HEK293 (cell line): ENCODE data around the gene ISOC2.
A peak's percentile ranks its signal among the peaks of the same experiment; 100 is the strongest.

Source experiments
- GLIS1 ChIP-seq: fragments of 450-650 bp; formaldehyde crosslinking; IDR thresholded peaks from 2 replicates; pipeline ENCODE4 v1.5.1; 2016; ENCODE audit warnings: missing biosample characterization, missing genetic modification characterization
- HOXA7 ChIP-seq: sonication (generic); formaldehyde crosslinking; IDR thresholded peaks from 2 replicates; pipeline ENCODE4 v1.8.1; 2022; ENCODE audit warnings: missing genetic modification reagents, borderline replicate concordance
- IKZF3 ChIP-seq: fragments of 450-650 bp; IDR thresholded peaks from 2 replicates; pipeline ENCODE4 v1.5.0; 2018; ENCODE audit warnings: missing biosample characterization, mild to moderate bottlenecking, missing genetic modification characterization, moderate library complexity
- KLF16 ChIP-seq: fragments of 450-650 bp; formaldehyde crosslinking; IDR thresholded peaks from 2 replicates; pipeline ENCODE4 v1.5.1; 2017; ENCODE audit warnings: missing biosample characterization, missing genetic modification characterization
- SCRT1 ChIP-seq: fragments of 450-650 bp; formaldehyde crosslinking; IDR thresholded peaks from 2 replicates; pipeline ENCODE4 v1.5.1; 2016; ENCODE audit warnings: missing biosample characterization, missing genetic modification characterization, borderline replicate concordance
- SP7 ChIP-seq: fragments of 450-650 bp; formaldehyde crosslinking; IDR thresholded peaks from 2 replicates; pipeline ENCODE4 v1.5.1; 2016; ENCODE audit warnings: missing biosample characterization, missing genetic modification characterization
- ZBTB8A ChIP-seq: fragments of 450-650 bp; formaldehyde crosslinking; IDR thresholded peaks from 2 replicates; pipeline ENCODE4 v1.5.1; 2016; ENCODE audit warnings: missing biosample characterization, missing genetic modification characterization
- ZEB2 ChIP-seq: fragments of 450-650 bp; formaldehyde crosslinking; IDR thresholded peaks from 2 replicates; pipeline ENCODE4 v1.5.1; 2016; ENCODE audit warnings: missing biosample characterization, missing genetic modification characterization
- ZFP37 ChIP-seq: fragments of 450-650 bp; formaldehyde crosslinking; IDR thresholded peaks from 2 replicates; pipeline ENCODE4 v1.5.1; 2016; ENCODE audit warnings: missing biosample characterization, missing genetic modification characterization
- ZIC2 ChIP-seq: fragments of 450-650 bp; formaldehyde crosslinking; IDR thresholded peaks from 2 replicates; pipeline ENCODE4 v1.5.1; 2016; ENCODE audit warnings: missing biosample characterization, missing genetic modification characterization
- ZNF211 ChIP-seq: fragments of 450-650 bp; formaldehyde crosslinking; IDR thresholded peaks from 2 replicates; pipeline ENCODE4 v1.5.1; 2016; ENCODE audit warnings: low read depth, missing biosample characterization, missing genetic modification characterization
- ZNF549 ChIP-seq: fragments of 450-650 bp; IDR thresholded peaks from 2 replicates; pipeline ENCODE4 v1.5.1; 2018; ENCODE audit warnings: missing biosample characterization, missing genetic modification characterization, mild to moderate bottlenecking, inconsistent platforms, moderate library complexity
- ZNF561 ChIP-seq: fragments of 450-650 bp; IDR thresholded peaks from 2 replicates; pipeline ENCODE4 v1.5.1; 2018; ENCODE audit warnings: missing biosample characterization, missing genetic modification characterization, borderline replicate concordance
- ZNF626 ChIP-seq: fragments of 450-650 bp; sonication (Bioruptor Pico); formaldehyde crosslinking; IDR thresholded peaks from 2 replicates; pipeline ENCODE4 v1.5.1; 2018; ENCODE audit warnings: missing biosample characterization, missing genetic modification characterization, inconsistent platforms
- ZNF654 ChIP-seq: fragments of 450-650 bp; formaldehyde crosslinking; IDR thresholded peaks from 2 replicates; pipeline ENCODE4 v1.5.1; 2016; ENCODE audit warnings: low read depth, missing biosample characterization, missing genetic modification characterization
- ZNF670 ChIP-seq: fragments of 450-650 bp; formaldehyde crosslinking; IDR thresholded peaks from 2 replicates; pipeline ENCODE4 v1.5.1; 2016; ENCODE audit warnings: missing biosample characterization, missing genetic modification characterization, low read depth
- ZXDB ChIP-seq: fragments of 450-650 bp; formaldehyde crosslinking; IDR thresholded peaks from 2 replicates; pipeline ENCODE4 v1.5.1; 2016; ENCODE audit warnings: missing biosample characterization, missing genetic modification characterization
- TF ChIP-seq, protein P1 (sequence below): fragments of 450-650 bp; formaldehyde crosslinking; IDR thresholded peaks from 2 replicates; pipeline ENCODE4 v1.5.1; 2016; ENCODE audit warnings: missing biosample characterization, missing genetic modification characterization
- TF ChIP-seq, protein P2 (sequence below): fragments of 450-650 bp; formaldehyde crosslinking; conservative IDR thresholded peaks from 2 replicates; pipeline ENCODE4 v1.5.1; 2016; ENCODE audit warnings: low read depth, missing biosample characterization, missing genetic modification characterization
- TF ChIP-seq, protein P3 (sequence below): fragments of 450-650 bp; formaldehyde crosslinking; IDR thresholded peaks from 2 replicates; pipeline ENCODE4 v1.5.1; 2016; ENCODE audit warnings: missing biosample characterization, missing genetic modification characterization
- TF ChIP-seq, protein P4 (sequence below): fragments of 450-650 bp; formaldehyde crosslinking; optimal IDR thresholded peaks from 2 replicates; pipeline ENCODE3; 2016; ENCODE audit warnings: missing biosample characterization, mild to moderate bottlenecking, missing genetic modification characterization
- TF ChIP-seq, protein P5 (sequence below): fragments of 450-650 bp; formaldehyde crosslinking; IDR thresholded peaks from 2 replicates; pipeline ENCODE4 v1.5.1; 2016; ENCODE audit warnings: missing biosample characterization, missing genetic modification characterization
- TF ChIP-seq, protein P6 (sequence below): fragments of 450-650 bp; formaldehyde crosslinking; IDR thresholded peaks from 2 replicates; pipeline ENCODE4 v1.5.1; 2016; ENCODE audit warnings: missing biosample characterization, missing genetic modification characterization
- TF ChIP-seq, protein P7 (sequence below): fragments of 450-650 bp; formaldehyde crosslinking; IDR thresholded peaks from 2 replicates; pipeline ENCODE4 v1.5.1; 2016; ENCODE audit warnings: missing biosample characterization, missing genetic modification characterization

Gene ISOC2

DNA sequence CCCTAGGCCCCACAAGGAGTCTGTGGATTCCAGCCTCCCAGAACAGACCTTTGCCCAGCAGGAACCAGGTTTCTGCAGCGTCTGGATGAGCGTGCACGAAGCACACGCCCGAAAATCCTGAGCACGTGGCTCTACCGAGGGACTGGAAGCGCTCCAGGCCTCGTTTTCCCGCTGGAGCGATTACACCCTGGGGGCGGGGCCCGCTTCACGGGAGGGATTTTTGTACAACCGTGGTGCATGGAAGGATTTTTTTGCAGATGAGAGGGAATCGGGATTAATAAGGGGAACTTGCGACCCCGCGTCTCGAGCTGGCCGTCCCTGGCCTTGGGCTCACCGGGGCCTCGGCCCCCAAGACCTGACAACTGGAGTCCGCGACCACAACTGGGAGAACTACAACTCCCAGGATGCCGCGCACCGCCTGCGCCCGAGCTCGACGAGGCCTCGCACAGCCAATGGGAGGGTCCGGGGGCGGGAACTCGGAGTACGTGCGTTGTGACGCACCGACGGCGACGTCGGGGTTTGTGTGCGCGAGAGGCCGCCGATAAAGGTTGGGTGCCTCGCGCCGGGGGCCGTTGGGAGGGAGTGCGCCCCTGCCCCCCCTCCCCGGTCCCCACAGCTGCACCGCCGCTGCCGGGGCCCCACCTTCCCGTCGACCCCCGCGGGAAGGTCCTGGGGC is 14.8 kb upstream of the ISOC2 start, which contains the start of gene ZNF628 (continued):
- TF ChIP-seq ZNF654 (tag by site-specific recombination) (no peak), ZNF561 (tag by site-specific recombination) (peak; percentile 80; the same call in 1 of the 2 replicates), SCRT1 (no peak), SP7 (peak; percentile 73), HOXA7 (CRISPR knock-in tag) (no peak), ZBTB8A (tag by site-specific recombination) (peak; percentile 79), ZNF670 (tag by site-specific recombination) (no peak), ZNF626 (tag by site-specific recombination) (no peak), ZNF549 (tag by site-specific recombination) (no peak), GLIS1 (peak; percentile 80), ZIC2 (tag by site-specific recombination) (peak; percentile 48), ZFP37 (tag by site-specific recombination) (peak; percentile 61; the same call in 1 of the 2 replicates), ZEB2 (tag by site-specific recombination) (peak; percentile 80), ZXDB (tag by site-specific recombination) (peak; percentile 95), ZNF211 (tag by site-specific recombination) (0 out of 2 replicates have a peak, but pooled peaks have one; percentile 5), KLF16 (peak; percentile 87), IKZF3 (tag by site-specific recombination) (peak; percentile 96)
- TF ChIP-seq, protein P1, sequence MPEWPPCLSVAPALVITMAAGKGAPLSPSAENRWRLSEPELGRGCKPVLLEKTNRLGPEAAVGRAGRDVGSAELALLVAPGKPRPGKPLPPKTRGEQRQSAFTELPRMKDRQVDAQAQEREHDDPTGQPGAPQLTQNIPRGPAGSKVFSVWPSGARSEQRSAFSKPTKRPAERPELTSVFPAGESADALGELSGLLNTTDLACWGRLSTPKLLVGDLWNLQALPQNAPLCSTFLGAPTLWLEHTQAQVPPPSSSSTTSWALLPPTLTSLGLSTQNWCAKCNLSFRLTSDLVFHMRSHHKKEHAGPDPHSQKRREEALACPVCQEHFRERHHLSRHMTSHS, result no peak
- TF ChIP-seq, protein P2, sequence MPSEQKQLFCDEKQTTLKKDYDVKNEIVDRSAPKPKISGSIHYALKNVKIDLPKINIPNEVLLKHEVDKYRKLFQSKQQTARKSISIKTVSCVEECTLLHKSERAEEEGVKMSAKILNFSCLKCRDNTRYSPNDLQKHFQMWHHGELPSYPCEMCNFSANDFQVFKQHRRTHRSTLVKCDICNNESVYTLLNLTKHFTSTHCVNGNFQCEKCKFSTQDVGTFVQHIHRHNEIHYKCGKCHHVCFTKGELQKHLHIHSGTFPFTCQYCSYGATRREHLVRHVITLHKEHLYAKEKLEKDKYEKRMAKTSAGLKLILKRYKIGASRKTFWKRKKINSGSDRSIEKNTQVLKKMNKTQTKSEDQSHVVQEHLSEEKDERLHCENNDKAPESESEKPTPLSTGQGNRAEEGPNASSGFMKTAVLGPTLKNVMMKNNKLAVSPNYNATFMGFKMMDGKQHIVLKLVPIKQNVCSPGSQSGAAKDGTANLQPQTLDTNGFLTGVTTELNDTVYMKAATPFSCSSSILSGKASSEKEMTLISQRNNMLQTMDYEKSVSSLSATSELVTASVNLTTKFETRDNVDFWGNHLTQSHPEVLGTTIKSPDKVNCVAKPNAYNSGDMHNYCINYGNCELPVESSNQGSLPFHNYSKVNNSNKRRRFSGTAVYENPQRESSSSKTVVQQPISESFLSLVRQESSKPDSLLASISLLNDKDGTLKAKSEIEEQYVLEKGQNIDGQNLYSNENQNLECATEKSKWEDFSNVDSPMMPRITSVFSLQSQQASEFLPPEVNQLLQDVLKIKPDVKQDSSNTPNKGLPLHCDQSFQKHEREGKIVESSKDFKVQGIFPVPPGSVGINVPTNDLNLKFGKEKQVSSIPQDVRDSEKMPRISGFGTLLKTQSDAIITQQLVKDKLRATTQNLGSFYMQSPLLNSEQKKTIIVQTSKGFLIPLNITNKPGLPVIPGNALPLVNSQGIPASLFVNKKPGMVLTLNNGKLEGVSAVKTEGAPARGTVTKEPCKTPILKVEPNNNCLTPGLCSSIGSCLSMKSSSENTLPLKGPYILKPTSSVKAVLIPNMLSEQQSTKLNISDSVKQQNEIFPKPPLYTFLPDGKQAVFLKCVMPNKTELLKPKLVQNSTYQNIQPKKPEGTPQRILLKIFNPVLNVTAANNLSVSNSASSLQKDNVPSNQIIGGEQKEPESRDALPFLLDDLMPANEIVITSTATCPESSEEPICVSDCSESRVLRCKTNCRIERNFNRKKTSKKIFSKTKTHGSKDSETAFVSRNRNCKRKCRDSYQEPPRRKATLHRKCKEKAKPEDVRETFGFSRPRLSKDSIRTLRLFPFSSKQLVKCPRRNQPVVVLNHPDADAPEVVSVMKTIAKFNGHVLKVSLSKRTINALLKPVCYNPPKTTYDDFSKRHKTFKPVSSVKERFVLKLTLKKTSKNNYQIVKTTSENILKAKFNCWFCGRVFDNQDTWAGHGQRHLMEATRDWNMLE (tag by site-specific recombination), result peak; percentile 53
- TF ChIP-seq, protein P3, sequence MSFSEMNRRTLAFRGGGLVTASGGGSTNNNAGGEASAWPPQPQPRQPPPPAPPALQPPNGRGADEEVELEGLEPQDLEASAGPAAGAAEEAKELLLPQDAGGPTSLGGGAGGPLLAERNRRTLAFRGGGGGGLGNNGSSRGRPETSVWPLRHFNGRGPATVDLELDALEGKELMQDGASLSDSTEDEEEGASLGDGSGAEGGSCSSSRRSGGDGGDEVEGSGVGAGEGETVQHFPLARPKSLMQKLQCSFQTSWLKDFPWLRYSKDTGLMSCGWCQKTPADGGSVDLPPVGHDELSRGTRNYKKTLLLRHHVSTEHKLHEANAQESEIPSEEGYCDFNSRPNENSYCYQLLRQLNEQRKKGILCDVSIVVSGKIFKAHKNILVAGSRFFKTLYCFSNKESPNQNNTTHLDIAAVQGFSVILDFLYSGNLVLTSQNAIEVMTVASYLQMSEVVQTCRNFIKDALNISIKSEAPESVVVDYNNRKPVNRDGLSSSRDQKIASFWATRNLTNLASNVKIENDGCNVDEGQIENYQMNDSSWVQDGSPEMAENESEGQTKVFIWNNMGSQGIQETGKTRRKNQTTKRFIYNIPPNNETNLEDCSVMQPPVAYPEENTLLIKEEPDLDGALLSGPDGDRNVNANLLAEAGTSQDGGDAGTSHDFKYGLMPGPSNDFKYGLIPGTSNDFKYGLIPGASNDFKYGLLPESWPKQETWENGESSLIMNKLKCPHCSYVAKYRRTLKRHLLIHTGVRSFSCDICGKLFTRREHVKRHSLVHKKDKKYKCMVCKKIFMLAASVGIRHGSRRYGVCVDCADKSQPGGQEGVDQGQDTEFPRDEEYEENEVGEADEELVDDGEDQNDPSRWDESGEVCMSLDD, result peak; percentile 94
- TF ChIP-seq, protein P4, sequence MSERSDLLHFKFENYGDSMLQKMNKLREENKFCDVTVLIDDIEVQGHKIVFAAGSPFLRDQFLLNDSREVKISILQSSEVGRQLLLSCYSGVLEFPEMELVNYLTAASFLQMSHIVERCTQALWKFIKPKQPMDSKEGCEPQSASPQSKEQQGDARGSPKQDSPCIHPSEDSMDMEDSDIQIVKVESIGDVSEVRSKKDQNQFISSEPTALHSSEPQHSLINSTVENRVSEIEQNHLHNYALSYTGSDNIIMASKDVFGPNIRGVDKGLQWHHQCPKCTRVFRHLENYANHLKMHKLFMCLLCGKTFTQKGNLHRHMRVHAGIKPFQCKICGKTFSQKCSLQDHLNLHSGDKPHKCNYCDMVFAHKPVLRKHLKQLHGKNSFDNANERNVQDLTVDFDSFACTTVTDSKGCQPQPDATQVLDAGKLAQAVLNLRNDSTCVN, result peak; percentile 84
- TF ChIP-seq, protein P5, sequence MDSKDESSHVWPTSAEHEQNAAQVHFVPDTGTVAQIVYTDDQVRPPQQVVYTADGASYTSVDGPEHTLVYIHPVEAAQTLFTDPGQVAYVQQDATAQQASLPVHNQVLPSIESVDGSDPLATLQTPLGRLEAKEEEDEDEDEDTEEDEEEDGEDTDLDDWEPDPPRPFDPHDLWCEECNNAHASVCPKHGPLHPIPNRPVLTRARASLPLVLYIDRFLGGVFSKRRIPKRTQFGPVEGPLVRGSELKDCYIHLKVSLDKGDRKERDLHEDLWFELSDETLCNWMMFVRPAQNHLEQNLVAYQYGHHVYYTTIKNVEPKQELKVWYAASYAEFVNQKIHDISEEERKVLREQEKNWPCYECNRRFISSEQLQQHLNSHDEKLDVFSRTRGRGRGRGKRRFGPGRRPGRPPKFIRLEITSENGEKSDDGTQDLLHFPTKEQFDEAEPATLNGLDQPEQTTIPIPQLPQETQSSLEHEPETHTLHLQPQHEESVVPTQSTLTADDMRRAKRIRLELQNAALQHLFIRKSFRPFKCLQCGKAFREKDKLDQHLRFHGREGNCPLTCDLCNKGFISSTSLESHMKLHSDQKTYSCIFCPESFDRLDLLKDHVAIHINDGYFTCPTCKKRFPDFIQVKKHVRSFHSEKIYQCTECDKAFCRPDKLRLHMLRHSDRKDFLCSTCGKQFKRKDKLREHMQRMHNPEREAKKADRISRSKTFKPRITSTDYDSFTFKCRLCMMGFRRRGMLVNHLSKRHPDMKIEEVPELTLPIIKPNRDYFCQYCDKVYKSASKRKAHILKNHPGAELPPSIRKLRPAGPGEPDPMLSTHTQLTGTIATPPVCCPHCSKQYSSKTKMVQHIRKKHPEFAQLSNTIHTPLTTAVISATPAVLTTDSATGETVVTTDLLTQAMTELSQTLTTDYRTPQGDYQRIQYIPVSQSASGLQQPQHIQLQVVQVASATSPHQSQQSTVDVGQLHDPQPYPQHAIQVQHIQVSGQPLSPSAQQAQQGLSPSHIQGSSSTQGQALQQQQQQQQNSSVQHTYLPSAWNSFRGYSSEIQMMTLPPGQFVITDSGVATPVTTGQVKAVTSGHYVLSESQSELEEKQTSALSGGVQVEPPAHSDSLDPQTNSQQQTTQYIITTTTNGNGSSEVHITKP (tag by site-specific recombination), result peak; percentile 68
- TF ChIP-seq, protein P6, sequence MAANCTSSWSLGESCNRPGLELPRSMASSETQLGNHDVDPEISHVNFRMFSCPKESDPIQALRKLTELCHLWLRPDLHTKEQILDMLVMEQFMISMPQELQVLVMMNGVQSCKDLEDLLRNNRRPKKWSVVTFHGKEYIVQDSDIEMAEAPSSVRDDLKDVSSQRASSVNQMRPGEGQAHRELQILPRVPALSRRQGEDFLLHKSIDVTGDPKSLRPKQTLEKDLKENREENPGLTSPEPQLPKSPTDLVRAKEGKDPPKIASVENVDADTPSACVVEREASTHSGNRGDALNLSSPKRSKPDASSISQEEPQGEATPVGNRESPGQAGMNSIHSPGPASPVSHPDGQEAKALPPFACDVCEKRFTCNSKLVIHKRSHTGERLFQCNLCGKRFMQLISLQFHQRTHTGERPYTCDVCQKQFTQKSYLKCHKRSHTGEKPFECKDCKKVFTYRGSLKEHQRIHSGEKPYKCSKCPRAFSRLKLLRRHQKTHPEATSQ (tag by site-specific recombination), result 0 out of 2 replicates have a peak, but pooled peaks have one; percentile 46
- TF ChIP-seq, protein P7, sequence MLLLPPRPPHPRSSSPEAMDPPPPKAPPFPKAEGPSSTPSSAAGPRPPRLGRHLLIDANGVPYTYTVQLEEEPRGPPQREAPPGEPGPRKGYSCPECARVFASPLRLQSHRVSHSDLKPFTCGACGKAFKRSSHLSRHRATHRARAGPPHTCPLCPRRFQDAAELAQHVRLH, result peak; percentile 81; the same call in 1 of the 2 replicates
